HCT116 (cell line): ENCODE measurements around the gene CUBN. TPM values are rescaled to one million over a fixed set of nuclear protein-coding genes. Genes with fewer than 3 reads are reported as not detected.

Experiments used
- ATAC-seq: fragments of 200-7000 bp; cut with Tn5 transposase; 2 replicates; pipeline ENCODE4 v1.9.1; 2020; ENCODE audit warnings: mild to moderate bottlenecking, moderate library complexity
- BruUV-seq: library from RNA; stranded (reverse); fragments of 400-500 nt; replicated peaks from 2 replicates; lab custom pipeline; 2021; lab: Mats Ljungman, UMichigan
- CTCF ChIA-PET: fragments of 300-600 bp; sonication (Branson Sonifier 250); formaldehyde crosslinking; loops from one replicate; lab custom pipeline; 2021; ENCODE audit warnings: antibody characterized with exemption; lab: Charles Lee
- POLR2A ChIA-PET: fragments of 300-600, 350-600 bp; sonication (Branson Sonifier 250); formaldehyde crosslinking; loops from one replicate; lab custom pipeline; 2021; ENCODE audit warnings: antibody characterized with exemption; lab: Charles Lee
- RAD21 ChIA-PET, 2 experiments: fragments of 300-600 bp; sonication (Branson Sonifier 250); formaldehyde crosslinking; loops; one replicate each; lab custom pipeline; 2023; ENCODE audit warnings: low total read pairs in 2 of 2; ENCODE audit not compliant: uncharacterized antibody in 2 of 2, unreplicated experiment in 2 of 2, low non-redundant PET in 1 of 2; lab: Charles Lee
- DNase-seq: peaks from one replicate; pipeline ENCODE4 v3.0.0-alpha.2; 2010; ENCODE audit warnings: low read depth, low spot score
- H2AFZ ChIP-seq: fragments of 200-600 bp; shearing (Covaris generic), sonication (generic); 2 replicates; pipeline ENCODE4 v1.6.1; 2017; ENCODE audit warnings: low read depth, mixed run types, mixed read lengths, antibody characterized with exemption, low read length; ENCODE audit not compliant: poor library complexity, severe bottlenecking
- H3K27ac ChIP-seq: 2 replicates; pipeline ENCODE4 v1.5.1; 2012; ENCODE audit warnings: low read depth, low read length
- H3K27me3 ChIP-seq: fragments of 200-600 bp; sonication (generic); 2 replicates; pipeline ENCODE4 v1.6.1; 2016; ENCODE audit warnings: mixed run types, low read length, mixed read lengths; ENCODE audit not compliant: insufficient read depth
- H3K36me3 ChIP-seq, 2 experiments: fragments of 200-500 bp in 1 of 2; fragments of 200-600 bp in 1 of 2; sonication (Bioruptor generic) in 1 of 2; sonication (generic) in 1 of 2; 2 replicates each; pipeline versions ENCODE4 v1.5.1 to v1.6.1; 2014 to 2016; ENCODE audit warnings: low read length in 2 of 2, inconsistent platforms in 1 of 2, mixed read lengths in 1 of 2, mixed run types in 1 of 2; ENCODE audit not compliant: insufficient read depth in 2 of 2, control insufficient read depth in 1 of 2
- H3K4me1 ChIP-seq, 2 experiments: fragments of 200-600 bp in 1 of 2; sonication (generic) in 1 of 2; 2 replicates each; pipeline versions ENCODE4 v1.5.1 to v1.6.1; 2012 to 2017; ENCODE audit warnings: low read length in 2 of 2, inconsistent platforms in 1 of 2, mild to moderate bottlenecking in 1 of 2, mixed read lengths in 1 of 2, mixed run types in 1 of 2, moderate library complexity in 1 of 2; ENCODE audit not compliant: insufficient read depth in 2 of 2, control insufficient read depth in 1 of 2
- H3K4me2 ChIP-seq: fragments of 200-600 bp; sonication (generic); 2 replicates; pipeline ENCODE4 v1.6.1; 2017; ENCODE audit warnings: mixed run types, low read length, mixed read lengths
- H3K4me3 ChIP-seq, 2 experiments: fragments of 200-600 bp in 1 of 2; sonication (generic) in 1 of 2; replicated peaks in 1 of 2; 2 replicates each; pipeline ENCODE4 v1.5.1; 2011 to 2016; ENCODE audit warnings: low read length in 2 of 2, control low read depth in 1 of 2, low read depth in 1 of 2, mild to moderate bottlenecking in 1 of 2, mixed read lengths in 1 of 2, mixed run types in 1 of 2
- H3K79me2 ChIP-seq: fragments of 200-600 bp; sonication (generic); 2 replicates; pipeline ENCODE4 v1.6.1; 2017; ENCODE audit warnings: mild to moderate bottlenecking, mixed run types, low read length, moderate library complexity, mixed read lengths; ENCODE audit not compliant: insufficient read depth
- H3K9ac ChIP-seq: fragments of 200-600 bp; sonication (generic); 2 replicates; pipeline ENCODE4 v1.6.1; 2016; ENCODE audit warnings: low read length, mixed read lengths
- H3K9me2 ChIP-seq: fragments of 200-600 bp; sonication (generic), shearing (Covaris generic); 2 replicates; pipeline ENCODE4 v1.6.1; 2017; ENCODE audit warnings: mixed run types, mild to moderate bottlenecking, moderate library complexity; ENCODE audit not compliant: insufficient read depth
- H3K9me3 ChIP-seq, 2 experiments: fragments of 200-500 bp in 1 of 2; fragments of 200-600 bp in 1 of 2; sonication (Bioruptor generic) in 1 of 2; sonication (generic) in 1 of 2; 2 replicates each; pipeline ENCODE4 v1.6.1; 2014 to 2017; ENCODE audit warnings: low read length in 2 of 2, mixed read lengths in 2 of 2, inconsistent platforms in 1 of 2, low read depth in 1 of 2, mild to moderate bottlenecking in 1 of 2, mixed run types in 1 of 2, moderate library complexity in 1 of 2; ENCODE audit not compliant: control insufficient read depth in 1 of 2, insufficient read depth in 1 of 2
- H4K20me1 ChIP-seq: fragments of 200-600 bp; sonication (generic), shearing (Covaris generic); 2 replicates; pipeline ENCODE4 v1.6.1; 2017; ENCODE audit warnings: mixed run types, mild to moderate bottlenecking, moderate library complexity; ENCODE audit not compliant: insufficient read depth
- EZH2phosphoT487 ChIP-seq: fragments of 200-600 bp; IDR thresholded peaks from 2 replicates; pipeline ENCODE4 v1.6.1; 2018; ENCODE audit warnings: antibody characterized with exemption, borderline replicate concordance
- FOSL1 ChIP-seq: IDR thresholded peaks from 2 replicates; pipeline ENCODE4 v1.6.1; 2012; ENCODE audit warnings: low read depth
- JUND ChIP-seq: IDR thresholded peaks from 2 replicates; pipeline ENCODE4 v1.6.1; 2012
- POLR2A ChIP-seq: IDR thresholded peaks from 2 replicates; pipeline ENCODE4 v1.7.0; 2011; ENCODE audit warnings: borderline replicate concordance; ENCODE audit not compliant: insufficient read depth, insufficient read length; ENCODE audit errors: extremely low read depth
- RAD21 ChIP-seq: IDR thresholded peaks from 2 replicates; pipeline ENCODE4 v1.6.1; 2012; ENCODE audit warnings: low read depth, mild to moderate bottlenecking
- SIN3A ChIP-seq: IDR thresholded peaks from 2 replicates; pipeline ENCODE4 v1.6.1; 2012; ENCODE audit warnings: low read depth
- YY1 ChIP-seq: IDR thresholded peaks from 2 replicates; pipeline ENCODE4 v1.6.1; 2011; ENCODE audit warnings: low read length, low read depth, moderate library complexity, mild to moderate bottlenecking; ENCODE audit not compliant: insufficient replicate concordance; ENCODE audit errors: extremely low read depth
- ZFX ChIP-seq: fragments of 450-650 bp; IDR thresholded peaks from 2 replicates; pipeline ENCODE4 v1.6.1; 2017
- intact Hi-C: fragments of 100-400 bp; cut with micrococcal nuclease; formaldehyde crosslinking; loops from 2 replicates; pipeline ENCODE4 v1.10.0; 2022
- total RNA-seq: library from RNA; stranded (reverse); gene quantifications from one replicate; pipeline ENCODE4 v1.2.1, GENCODE V29; 2021; ENCODE audit not compliant: unreplicated experiment
- TF ChIP-seq, protein P1 (sequence below): IDR thresholded peaks from 2 replicates; pipeline ENCODE4 v1.6.1; 2011; ENCODE audit warnings: mild to moderate bottlenecking, low read length, moderate library complexity; ENCODE audit not compliant: insufficient replicate concordance; ENCODE audit errors: extremely low read depth

The CUBN gene
- total RNA-seq, 1 experiment from 2014 or later = 1.2 TPM

DNA sequence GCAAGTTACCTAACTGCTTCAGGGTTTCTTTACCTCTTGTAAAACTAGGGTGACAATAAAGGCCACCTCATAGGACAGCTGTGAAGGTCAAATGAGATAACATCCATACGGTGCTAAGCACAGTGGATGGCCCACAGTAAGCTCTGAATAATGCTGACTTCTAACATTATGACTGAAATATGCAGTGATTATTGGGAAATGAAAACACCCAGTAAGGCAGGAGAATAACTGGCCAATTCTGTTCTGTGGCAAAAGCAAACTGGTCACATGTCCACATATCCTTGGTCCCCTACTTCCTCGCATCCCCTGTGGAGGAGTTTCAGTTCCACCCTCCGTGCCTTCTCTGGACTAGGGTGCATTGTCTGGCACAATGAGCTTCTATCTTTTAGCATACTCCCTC is 1.4 kb downstream of the CUBN start:
- DNase-seq (no peak), ATAC-seq (no peak)
- intact Hi-C loops = no loop called here
- Histone ChIP-seq H3K9me3 (no peaks in the 10 kb centered on the region), H3K27me3 (no peaks in the 10 kb centered on the region), H3K27ac (no peak overlapping the region), H3K36me3 (no peaks in the 10 kb centered on the region), H3K4me1 (peaks cover 6 to 7% of the 10 kb centered on the region in 2 experiments; a peak in 3 of 4 replicates), H3K9ac (no peak overlapping the region), H3K9me2 (no peaks in the 10 kb centered on the region), H4K20me1 (no peaks in the 10 kb centered on the region), H3K4me2 (no peak overlapping the region)
- RAD21 ChIA-PET = no interaction called here
- POLR2A ChIA-PET = no interaction called here
- CTCF ChIA-PET = no interaction called here
- no TSS peak for BruUV-seq
- TF ChIP-seq ZFX (no peak), FOSL1 (no peak), RAD21 (no peak), SIN3A (no peak), JUND (no peak), EZH2phosphoT487 (no peak), POLR2A (no peak)
- TF ChIP-seq, protein P1, sequence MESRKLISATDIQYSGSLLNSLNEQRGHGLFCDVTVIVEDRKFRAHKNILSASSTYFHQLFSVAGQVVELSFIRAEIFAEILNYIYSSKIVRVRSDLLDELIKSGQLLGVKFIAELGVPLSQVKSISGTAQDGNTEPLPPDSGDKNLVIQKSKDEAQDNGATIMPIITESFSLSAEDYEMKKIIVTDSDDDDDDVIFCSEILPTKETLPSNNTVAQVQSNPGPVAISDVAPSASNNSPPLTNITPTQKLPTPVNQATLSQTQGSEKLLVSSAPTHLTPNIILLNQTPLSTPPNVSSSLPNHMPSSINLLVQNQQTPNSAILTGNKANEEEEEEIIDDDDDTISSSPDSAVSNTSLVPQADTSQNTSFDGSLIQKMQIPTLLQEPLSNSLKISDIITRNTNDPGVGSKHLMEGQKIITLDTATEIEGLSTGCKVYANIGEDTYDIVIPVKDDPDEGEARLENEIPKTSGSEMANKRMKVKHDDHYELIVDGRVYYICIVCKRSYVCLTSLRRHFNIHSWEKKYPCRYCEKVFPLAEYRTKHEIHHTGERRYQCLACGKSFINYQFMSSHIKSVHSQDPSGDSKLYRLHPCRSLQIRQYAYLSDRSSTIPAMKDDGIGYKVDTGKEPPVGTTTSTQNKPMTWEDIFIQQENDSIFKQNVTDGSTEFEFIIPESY = no peak
- TF ChIP-seq, all 23 proteins: peak for 0
- Histone ChIP-seq H2AFZ (no peak overlapping the region), H3K4me3 (no peak overlapping the region), H3K79me2 (no peaks in the 10 kb centered on the region)

DNA sequence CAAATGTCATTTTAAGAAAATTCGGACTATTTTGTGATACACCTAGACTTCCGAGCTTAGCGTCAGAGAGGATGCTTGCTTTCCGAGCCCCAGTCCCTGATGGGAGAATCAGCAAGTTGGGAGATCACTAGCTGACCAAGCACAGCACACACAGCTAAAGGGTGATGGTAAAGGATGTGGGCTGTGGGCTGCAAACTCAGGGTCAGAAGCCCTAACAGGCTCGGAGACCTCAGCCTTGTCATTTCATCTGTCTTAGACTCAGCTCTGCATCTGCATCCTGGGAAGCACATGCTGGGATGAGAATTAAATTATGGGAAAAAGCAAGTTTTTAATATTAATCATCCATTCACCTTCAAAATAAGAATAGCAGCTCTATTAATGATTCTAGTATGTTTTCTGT is 3.3 kb downstream of the CUBN start:
- no peak overlapping the region for H2AFZ ChIP-seq
- CTCF ChIA-PET = no interaction called here
- POLR2A ChIA-PET = no interaction called here

More for the DNA sequence above, 3.3 kb downstream of the CUBN start:
- intact Hi-C loops = no loop called here
- Histone ChIP-seq H3K4me2 (no peak overlapping the region), H3K9ac (no peak overlapping the region), H3K27ac (no peak overlapping the region), H4K20me1 (no peaks in the 10 kb centered on the region), H3K9me3 (no peaks in the 10 kb centered on the region), H3K4me3 (no peak overlapping the region), H3K79me2 (no peaks in the 10 kb centered on the region), H3K27me3 (no peaks in the 10 kb centered on the region), H3K36me3 (no peaks in the 10 kb centered on the region), H3K4me1 (peaks cover 8 to 9% of the 10 kb centered on the region in 2 experiments; a peak in 3 of 4 replicates), H3K9me2 (no peaks in the 10 kb centered on the region)
- no peak for ATAC-seq
- no peak for TF ChIP-seq YY1
- BruUV-seq = no TSS peak
- RAD21 ChIA-PET = no interaction called here
- no peak for DNase-seq
